Measurements from ENCODE around the gene CYB5D1.
A peak's percentile ranks its signal among the peaks of the same experiment; 100 is the strongest.

Gene CYB5D1

DNA sequence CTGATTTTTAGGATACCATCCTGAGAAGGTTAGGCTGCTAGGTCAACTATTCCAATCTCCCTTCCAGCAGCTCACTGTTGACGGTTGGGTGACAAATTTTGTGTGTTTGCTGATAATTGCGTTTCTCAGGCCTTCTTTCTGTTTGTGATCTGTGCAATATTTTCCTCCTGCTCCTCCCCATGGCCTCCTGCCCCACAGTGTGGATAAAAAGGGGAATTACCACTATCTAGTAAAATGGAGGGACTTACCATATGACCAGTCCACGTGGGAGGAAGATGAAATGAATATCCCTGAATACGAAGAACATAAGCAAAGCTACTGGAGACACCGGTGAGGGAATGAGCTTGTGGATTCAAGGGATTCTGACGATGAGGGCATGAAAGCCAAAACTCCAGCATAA lies 40.0 kb downstream of the CYB5D1 start:
- Histone ChIP-seq H3K79me2 (ENCODE audit: control insufficient read depth, insufficient read depth, low read length, poor library complexity) (no peaks in the 10 kb centered on the region), H4K12ac (ENCODE audit: low read depth, low read length) (no peak overlapping the region), H3K79me1 (ENCODE audit: low read length) (no peaks in the 10 kb centered on the region), H3K27ac (ENCODE audit: low read depth, low read length) (no peak overlapping the region), H3K9me3 (ENCODE audit: insufficient read depth, low read depth, low read length) (no peaks in the 10 kb centered on the region), H3K27me3 (ENCODE audit: insufficient read depth, low read length) (no peaks in the 10 kb centered on the region), H3K18ac (ENCODE audit: low read length) (no peak overlapping the region), H2AFZ (ENCODE audit: insufficient read depth, low read length, poor library complexity) (no peak overlapping the region), H3K4me2 (ENCODE audit: low read length) (no peak overlapping the region), H2BK120ac (ENCODE audit: insufficient read depth, low read length, poor library complexity) (no peak overlapping the region), H3K23ac (ENCODE audit: low read length) (no peak overlapping the region), H2AK5ac (ENCODE audit: low read length) (no peak overlapping the region), H2BK12ac (ENCODE audit: low read length) (no peak overlapping the region), H4K8ac (ENCODE audit: low read depth, low read length) (no peak overlapping the region), H3K4me1 (ENCODE audit: control insufficient read depth in 1 of 2, insufficient read depth in 2 of 2, low read length in 2 of 2) (no peaks in the 10 kb centered on the region), H2BK5ac (ENCODE audit: low read depth, low read length, poor library complexity) (no peak overlapping the region), H3K4me3 (ENCODE audit: low read depth, low read length) (no peak overlapping the region), H3K14ac (ENCODE audit: low read length) (no peak overlapping the region), H3K36me3 (ENCODE audit: control insufficient read depth in 1 of 2, insufficient read depth in 2 of 2, low read length in 2 of 2) (peaks cover 52 to 81% of the 10 kb centered on the region in 2 experiments), H4K91ac (ENCODE audit: low read depth, low read length) (no peak overlapping the region), H3K4ac (ENCODE audit: low read depth, low read length) (no peak overlapping the region), H3K9ac (ENCODE audit: low read length) (no peak overlapping the region)
- no CpG with 5 or more reads among the region's 6 CpGs for WGBS (ENCODE audit: extremely low coverage, insufficient coverage, insufficient read length)
- peak in 1 of 2 donors; percentile 60 for DNase-seq

DNA sequence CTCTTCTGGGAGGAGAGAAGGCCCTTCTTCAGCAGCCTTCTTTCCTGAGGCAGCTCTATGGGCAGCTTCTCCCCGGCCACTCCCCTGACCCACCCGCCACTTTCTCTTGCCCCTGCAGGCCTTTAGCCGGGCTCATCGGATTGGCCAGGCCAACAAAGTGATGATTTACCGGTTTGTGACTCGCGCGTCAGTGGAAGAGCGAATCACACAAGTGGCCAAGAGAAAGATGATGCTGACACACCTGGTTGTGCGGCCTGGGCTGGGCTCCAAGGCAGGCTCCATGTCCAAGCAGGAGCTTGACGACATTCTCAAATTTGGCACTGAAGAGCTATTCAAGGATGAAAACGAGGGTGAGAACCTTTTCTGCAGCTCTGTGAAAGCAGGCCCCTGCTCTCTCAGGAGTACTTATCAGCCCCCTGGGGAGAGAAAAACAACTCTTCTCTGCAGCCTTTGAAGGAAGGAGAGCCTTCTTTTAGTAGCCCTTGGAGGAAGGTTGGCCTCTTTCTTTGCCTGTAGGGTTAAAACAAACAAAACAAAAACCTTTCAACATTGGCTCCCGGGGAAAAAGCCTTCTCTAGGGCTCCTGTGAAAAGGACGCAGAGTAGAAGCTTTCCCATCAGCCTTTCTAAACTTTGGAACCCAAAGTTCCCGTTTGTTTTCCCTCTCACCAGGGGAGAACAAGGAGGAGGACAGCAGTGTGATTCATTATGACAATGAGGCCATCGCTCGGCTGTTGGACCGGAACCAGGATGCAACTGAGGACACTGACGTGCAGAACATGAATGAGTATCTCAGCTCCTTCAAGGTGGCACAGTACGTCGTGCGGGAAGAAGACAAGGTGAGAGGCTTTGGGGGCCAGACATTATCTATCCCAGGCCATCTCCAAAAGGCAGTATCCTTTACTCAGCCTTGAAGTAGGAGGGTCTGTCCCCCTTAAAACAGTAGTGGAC lies 45.6 kb downstream of the CYB5D1 start:
- H3K14ac ChIP-seq (ENCODE audit: low read length), result no peak overlapping the region
- H3K27me3 ChIP-seq (ENCODE audit: insufficient read depth, low read length), result no peaks in the 10 kb centered on the region
- peaks cover 5% of the 10 kb centered on the region in 2 experiments for H3K4me1 ChIP-seq (ENCODE audit: control insufficient read depth in 1 of 2, insufficient read depth in 2 of 2, low read length in 2 of 2)
- no peak overlapping the region for H2AK5ac ChIP-seq (ENCODE audit: low read length)
- peaks cover 71 to 94% of the 10 kb centered on the region in 2 experiments for H3K36me3 ChIP-seq (ENCODE audit: control insufficient read depth in 1 of 2, insufficient read depth in 2 of 2, low read length in 2 of 2)
- H3K9me3 ChIP-seq (ENCODE audit: insufficient read depth, low read depth, low read length), result no peaks in the 10 kb centered on the region
- H2BK12ac ChIP-seq (ENCODE audit: low read length), result no peak overlapping the region
- no peak for DNase-seq
- H3K27ac ChIP-seq (ENCODE audit: low read depth, low read length), result no peak overlapping the region
- H3K4me2 ChIP-seq (ENCODE audit: low read length), result no peak overlapping the region
- no CpG with 5 or more reads among the region's 22 CpGs for WGBS (ENCODE audit: extremely low coverage, insufficient coverage, insufficient read length)
- no peaks in the 10 kb centered on the region for H3K79me2 ChIP-seq (ENCODE audit: control insufficient read depth, insufficient read depth, low read length, poor library complexity)
- H2AFZ ChIP-seq (ENCODE audit: insufficient read depth, low read length, poor library complexity), result no peak overlapping the region
- H3K4ac ChIP-seq (ENCODE audit: low read depth, low read length), result no peak overlapping the region
- no peak overlapping the region for H3K18ac ChIP-seq (ENCODE audit: low read length)
- H4K8ac ChIP-seq (ENCODE audit: low read depth, low read length), result no peak overlapping the region
- H3K4me3 ChIP-seq (ENCODE audit: low read depth, low read length), result no peak overlapping the region
- no peak overlapping the region for H3K9ac ChIP-seq (ENCODE audit: low read length)
- no peak overlapping the region for H4K12ac ChIP-seq (ENCODE audit: low read depth, low read length)
- H2BK5ac ChIP-seq (ENCODE audit: low read depth, low read length, poor library complexity), result no peak overlapping the region
- no peaks in the 10 kb centered on the region for H3K79me1 ChIP-seq (ENCODE audit: low read length)
- H3K23ac ChIP-seq (ENCODE audit: low read length), result no peak overlapping the region
- H4K91ac ChIP-seq (ENCODE audit: low read depth, low read length), result no peak overlapping the region
- H2BK120ac ChIP-seq (ENCODE audit: insufficient read depth, low read length, poor library complexity), result no peak overlapping the region

DNA sequence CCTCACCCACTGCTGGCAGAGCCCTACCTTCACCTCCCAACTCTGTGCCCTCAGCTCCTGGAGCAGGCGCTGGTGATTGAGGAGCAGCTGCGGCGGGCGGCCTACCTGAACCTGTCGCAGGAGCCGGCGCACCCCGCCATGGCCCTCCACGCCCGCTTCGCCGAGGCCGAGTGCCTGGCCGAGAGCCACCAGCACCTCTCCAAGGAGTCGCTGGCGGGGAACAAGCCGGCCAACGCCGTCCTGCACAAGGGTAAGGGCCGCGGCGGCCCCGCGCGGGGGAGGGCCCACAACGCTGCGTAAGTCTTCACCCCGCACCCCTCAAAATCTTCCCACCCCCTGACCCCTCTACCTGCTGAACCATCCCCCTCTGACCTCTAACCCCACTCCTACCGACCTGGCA lies 51.3 kb downstream of the CYB5D1 start:
- no peaks in the 10 kb centered on the region for H3K79me1 ChIP-seq (ENCODE audit: low read length)
- peaks cover 5% of the 10 kb centered on the region in 2 experiments for H3K4me1 ChIP-seq (ENCODE audit: control insufficient read depth in 1 of 2, insufficient read depth in 2 of 2, low read length in 2 of 2)
- H2BK120ac ChIP-seq (ENCODE audit: insufficient read depth, low read length, poor library complexity), result no peak overlapping the region
- no peak overlapping the region for H3K23ac ChIP-seq (ENCODE audit: low read length)
- H3K27ac ChIP-seq (ENCODE audit: low read depth, low read length), result no peak overlapping the region
- no peak overlapping the region for H3K4ac ChIP-seq (ENCODE audit: low read depth, low read length)
- H2BK12ac ChIP-seq (ENCODE audit: low read length), result no peak overlapping the region
- H3K9me3 ChIP-seq (ENCODE audit: insufficient read depth, low read depth, low read length), result no peaks in the 10 kb centered on the region
- no peak overlapping the region for H4K91ac ChIP-seq (ENCODE audit: low read depth, low read length)
- no peak overlapping the region for H2AFZ ChIP-seq (ENCODE audit: insufficient read depth, low read length, poor library complexity)
- H3K36me3 ChIP-seq (ENCODE audit: control insufficient read depth in 1 of 2, insufficient read depth in 2 of 2, low read length in 2 of 2), result peaks cover 61 to 78% of the 10 kb centered on the region in 2 experiments
- H3K27me3 ChIP-seq (ENCODE audit: insufficient read depth, low read length), result no peaks in the 10 kb centered on the region
- H2BK5ac ChIP-seq (ENCODE audit: low read depth, low read length, poor library complexity), result no peak overlapping the region
- H3K18ac ChIP-seq (ENCODE audit: low read length), result no peak overlapping the region
- H3K4me3 ChIP-seq (ENCODE audit: low read depth, low read length), result no peak overlapping the region
- H3K14ac ChIP-seq (ENCODE audit: low read length), result no peak overlapping the region
- H4K8ac ChIP-seq (ENCODE audit: low read depth, low read length), result no peak overlapping the region
- H3K9ac ChIP-seq (ENCODE audit: low read length), result no peak overlapping the region
- WGBS (ENCODE audit: extremely low coverage, insufficient coverage, insufficient read length), result no CpG with 5 or more reads among the region's 29 CpGs
- no peak overlapping the region for H2AK5ac ChIP-seq (ENCODE audit: low read length)
- no peak overlapping the region for H3K4me2 ChIP-seq (ENCODE audit: low read length)
- H3K79me2 ChIP-seq (ENCODE audit: control insufficient read depth, insufficient read depth, low read length, poor library complexity), result no peaks in the 10 kb centered on the region
- no peak overlapping the region for H4K12ac ChIP-seq (ENCODE audit: low read depth, low read length)
- DNase-seq, result no peak

DNA sequence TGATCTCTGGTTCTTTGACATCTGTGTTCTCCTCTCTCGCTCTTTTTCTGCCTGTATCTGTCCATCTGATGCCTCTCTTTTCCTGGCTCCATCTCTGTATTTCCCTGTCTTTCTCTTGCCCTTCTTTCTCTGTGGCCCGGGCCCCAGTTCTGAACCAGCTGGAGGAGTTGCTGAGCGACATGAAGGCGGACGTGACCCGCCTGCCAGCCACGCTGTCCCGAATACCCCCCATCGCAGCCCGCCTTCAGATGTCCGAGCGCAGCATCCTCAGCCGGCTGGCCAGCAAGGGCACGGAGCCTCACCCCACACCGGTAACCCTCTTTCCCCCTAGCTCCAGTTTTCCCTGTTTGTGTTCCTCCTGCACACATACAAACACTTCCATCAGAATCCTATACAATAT lies 52.5 kb downstream of the CYB5D1 start:
- no peak for DNase-seq
- no peak overlapping the region for H3K18ac ChIP-seq (ENCODE audit: low read length)
- H3K23ac ChIP-seq (ENCODE audit: low read length), result no peak overlapping the region
- H3K4me2 ChIP-seq (ENCODE audit: low read length), result no peak overlapping the region
- no peak overlapping the region for H3K4ac ChIP-seq (ENCODE audit: low read depth, low read length)
- H4K12ac ChIP-seq (ENCODE audit: low read depth, low read length), result no peak overlapping the region
- no peaks in the 10 kb centered on the region for H3K79me1 ChIP-seq (ENCODE audit: low read length)
- H3K14ac ChIP-seq (ENCODE audit: low read length), result no peak overlapping the region
- H2AFZ ChIP-seq (ENCODE audit: insufficient read depth, low read length, poor library complexity), result no peak overlapping the region
- no peak overlapping the region for H2BK5ac ChIP-seq (ENCODE audit: low read depth, low read length, poor library complexity)
- H2AK5ac ChIP-seq (ENCODE audit: low read length), result no peak overlapping the region
- H3K27me3 ChIP-seq (ENCODE audit: insufficient read depth, low read length), result no peaks in the 10 kb centered on the region
- no peak overlapping the region for H3K4me3 ChIP-seq (ENCODE audit: low read depth, low read length)
- no peak overlapping the region for H3K27ac ChIP-seq (ENCODE audit: low read depth, low read length)
- peaks cover 52 to 66% of the 10 kb centered on the region in 2 experiments for H3K36me3 ChIP-seq (ENCODE audit: control insufficient read depth in 1 of 2, insufficient read depth in 2 of 2, low read length in 2 of 2)
- H4K91ac ChIP-seq (ENCODE audit: low read depth, low read length), result no peak overlapping the region
- WGBS (ENCODE audit: extremely low coverage, insufficient coverage, insufficient read length), result no CpG with 5 or more reads among the region's 15 CpGs
- no peaks in the 10 kb centered on the region for H3K9me3 ChIP-seq (ENCODE audit: insufficient read depth, low read depth, low read length)
- H4K8ac ChIP-seq (ENCODE audit: low read depth, low read length), result no peak overlapping the region
- peaks cover 8% of the 10 kb centered on the region in 2 experiments for H3K4me1 ChIP-seq (ENCODE audit: control insufficient read depth in 1 of 2, insufficient read depth in 2 of 2, low read length in 2 of 2)
- no peak overlapping the region for H3K9ac ChIP-seq (ENCODE audit: low read length)
- H2BK120ac ChIP-seq (ENCODE audit: insufficient read depth, low read length, poor library complexity), result no peak overlapping the region
- no peak overlapping the region for H2BK12ac ChIP-seq (ENCODE audit: low read length)
- H3K79me2 ChIP-seq (ENCODE audit: control insufficient read depth, insufficient read depth, low read length, poor library complexity), result no peaks in the 10 kb centered on the region

Measured in trophoblast cell (in vitro differentiated cells and primary cell).